ENCODE results near the gene MSH4. TPM values are rescaled to one million over a fixed set of nuclear protein-coding genes. Genes with fewer than 3 reads are reported as not detected.
A peak's percentile ranks its signal among the peaks of the same experiment; 100 is the strongest.
"Not testable (repeated sequence)": the region's sequence is repeated elsewhere in the genome, so short reads cannot be mapped to it uniquely, and the experiment has no call there.

The MSH4 gene
- total RNA-seq, result 0.06 and 0.11 TPM in 2 replicates
- 0.10 TPM in 1 of 2 replicates, not detected in the other for polyA plus RNA-seq

- TF ChIP-seq CTCF (IDR thresholded peaks at IDR 0.05; ENCODE audit: low read depth, low read length), result no peak
- Histone ChIP-seq H3K4me1 (ENCODE audit: low read depth) (no peaks in the 10 kb centered on the region), H3K4me3 (no peak within 1 kb of the TSS), H3K27ac (peak within 1 kb of the TSS; percentile 55), H3K36me3 (peaks cover 55% of the 10 kb centered on the region), H3K9me3 (ENCODE audit: low read depth) (no peaks in the 10 kb centered on the region), H3K27me3 (no peaks in the 10 kb centered on the region)
- DNase-seq (ENCODE audit: low read depth in 1 of 2, low spot score in 1 of 2), result no peak
Observed at GRCh38 chr1:75796376-75797272, at the start of gene MSH4. Gene MSH4 (plus strand): TSS chr1:75796882. CDS start chr1:75796986, 104 bp downstream.

GRCh38 chr1:75757210-75757609 is 39.5 kb upstream of the MSH4 start:
- not testable (repeated sequence) for DNase-seq (ENCODE audit: low read depth in 1 of 2, low spot score in 1 of 2); H3K9me3 ChIP-seq (ENCODE audit: low read depth); H3K4me3 ChIP-seq; H3K27me3 ChIP-seq; H3K4me1 ChIP-seq (ENCODE audit: low read depth); H3K27ac ChIP-seq
- peaks cover 20% of the 10 kb centered on the region for H3K36me3 ChIP-seq

DNA sequence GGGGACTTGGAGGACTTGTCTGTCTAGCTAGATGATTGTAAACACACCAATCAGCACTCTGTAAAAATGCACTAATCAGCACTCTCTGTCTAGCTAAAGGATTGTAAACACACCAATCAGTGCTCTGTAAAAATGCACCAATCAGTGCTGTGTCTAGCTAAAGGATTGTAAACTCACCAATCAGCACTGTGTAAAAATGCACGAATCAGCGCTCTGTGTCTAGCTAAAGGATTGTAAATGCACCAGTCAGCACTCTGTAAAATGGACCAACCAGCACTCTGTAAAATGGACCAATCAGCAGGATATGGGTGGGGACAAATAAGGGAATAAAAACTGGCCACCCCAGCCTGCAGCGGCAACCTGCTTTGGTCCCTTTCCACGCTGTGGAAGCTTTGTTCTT is 38.1 kb upstream of the MSH4 start:
- not testable (repeated sequence) for H3K27me3 ChIP-seq; H3K4me3 ChIP-seq; H3K9me3 ChIP-seq (ENCODE audit: low read depth); H3K27ac ChIP-seq; DNase-seq (ENCODE audit: low read depth in 1 of 2, low spot score in 1 of 2); H3K4me1 ChIP-seq (ENCODE audit: low read depth)
- peaks cover 26% of the 10 kb centered on the region for H3K36me3 ChIP-seq

GRCh38 chr1:75764057-75764655 is 32.5 kb upstream of the MSH4 start:
- Histone ChIP-seq H3K4me3 (no peak overlapping the region), H3K9me3 (ENCODE audit: low read depth) (no peaks in the 10 kb centered on the region), H3K4me1 (ENCODE audit: low read depth) (no peaks in the 10 kb centered on the region), H3K27me3 (no peaks in the 10 kb centered on the region), H3K27ac (no peak overlapping the region), H3K36me3 (peaks cover 16% of the 10 kb centered on the region)
- DNase-seq (ENCODE audit: low read depth in 1 of 2, low spot score in 1 of 2), result no peak
- TF ChIP-seq CTCF (IDR thresholded peaks at IDR 0.05; ENCODE audit: low read depth, low read length), result no peak

DNA sequence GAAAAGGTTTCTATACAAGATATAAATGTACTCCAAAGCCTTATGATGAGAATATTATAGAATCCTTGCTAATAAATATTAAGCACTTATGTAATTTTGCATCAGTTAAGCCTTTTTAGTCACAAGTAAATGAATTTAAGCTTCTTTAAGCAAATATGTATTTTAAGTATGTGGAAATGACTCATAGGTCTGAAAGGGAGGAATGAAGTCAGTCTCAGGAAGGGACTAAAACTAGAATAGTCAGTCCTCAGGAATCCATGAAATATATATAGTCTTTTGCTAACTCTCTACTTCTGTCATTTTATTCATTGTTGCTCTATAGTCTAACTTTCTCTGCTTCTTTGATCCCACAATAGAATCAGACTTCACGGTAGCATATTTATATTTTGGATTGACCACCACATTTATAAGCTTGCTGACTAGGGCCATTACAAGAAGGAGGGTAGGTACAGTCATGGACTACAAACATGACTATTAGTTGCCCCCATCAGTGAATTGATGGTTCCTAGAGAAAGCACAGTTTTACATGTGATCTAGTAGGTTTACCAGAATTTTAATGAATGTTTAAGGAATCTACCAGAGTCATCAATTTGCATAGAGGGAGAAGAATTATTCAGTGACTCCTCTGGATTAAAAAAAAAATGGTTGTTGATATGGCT is 30.9 kb upstream of the MSH4 start:
- peak in 1 of 2 donors; percentile 65 for DNase-seq (ENCODE audit: low read depth in 1 of 2, low spot score in 1 of 2)

More for the DNA sequence above, 30.9 kb upstream of the MSH4 start:
- TF ChIP-seq CTCF (IDR thresholded peaks at IDR 0.05; ENCODE audit: low read depth, low read length), result no peak
- H3K27me3 ChIP-seq, result no peaks in the 10 kb centered on the region
- no peak overlapping the region for H3K4me3 ChIP-seq
- peaks cover 16% of the 10 kb centered on the region for H3K36me3 ChIP-seq
- no peak overlapping the region for H3K27ac ChIP-seq
- no peaks in the 10 kb centered on the region for H3K4me1 ChIP-seq (ENCODE audit: low read depth)
- no peaks in the 10 kb centered on the region for H3K9me3 ChIP-seq (ENCODE audit: low read depth)

Measured in cardiac muscle cell (in vitro differentiated cells and primary cell).